Upper lobe of right lung (tissue), 1 donor: Measurements from ENCODE around the gene MMGT1. TPM values are rescaled to one million over a fixed set of nuclear protein-coding genes. Genes with fewer than 3 reads are reported as not detected.
"Not testable (repeated sequence)": the region's sequence is repeated elsewhere in the genome, so short reads cannot be mapped to it uniquely, and the experiment has no call there.

Experiments used
- ATAC-seq: fragments of 200-7000 bp; cut with Tn5 transposase; one replicate; pipeline ENCODE4 v1.9.1; 2020; ENCODE audit warnings: mild to moderate bottlenecking, moderate library complexity
- DNase-seq: peaks from one replicate; pipeline ENCODE4 v3.0.0-alpha.2; 2020
- H3K27ac ChIP-seq: fragments of 200-600 bp; one replicate; pipeline ENCODE4 v1.8.0; 2022
- H3K27me3 ChIP-seq: fragments of 200-600 bp; one replicate; pipeline ENCODE4 v1.8.0; 2022; ENCODE audit warnings: mild to moderate bottlenecking
- H3K36me3 ChIP-seq: fragments of 200-600 bp; one replicate; pipeline ENCODE4 v1.8.0; 2022
- H3K4me1 ChIP-seq: fragments of 200-600 bp; one replicate; pipeline ENCODE4 v1.8.0; 2022
- H3K4me3 ChIP-seq: fragments of 200-600 bp; one replicate; pipeline ENCODE4 v1.8.0; 2022; ENCODE audit warnings: mild to moderate bottlenecking
- H3K9me3 ChIP-seq: fragments of 200-600 bp; one replicate; pipeline ENCODE4 v1.8.0; 2022
- intact Hi-C: fragments of 100-400 bp; cut with DNase I; formaldehyde crosslinking; loops from one replicate; pipeline ENCODE4 v1.11.0; 2022
- total RNA-seq: library from RNA; stranded (reverse); fragmentation: NEBNext Ultra II Directional; extraction: Animal tissue kit (Norgen Biotek cat#: 25700); gene quantifications from one replicate; pipeline ENCODE4 v1.2.1, GENCODE V29; 2021
- TF ChIP-seq, protein P1 (sequence below): fragments of 200-600 bp; IDR thresholded peaks from one replicate; pipeline ENCODE4 v1.8.0; 2022; ENCODE audit warnings: antibody characterized with exemption
- donor health status: DM: no; HTN: yes; CAD: no; lungs with severe emphysema.

Gene MMGT1
- total RNA-seq, 1 donor from 2014 or later: 30.2 TPM

DNA sequence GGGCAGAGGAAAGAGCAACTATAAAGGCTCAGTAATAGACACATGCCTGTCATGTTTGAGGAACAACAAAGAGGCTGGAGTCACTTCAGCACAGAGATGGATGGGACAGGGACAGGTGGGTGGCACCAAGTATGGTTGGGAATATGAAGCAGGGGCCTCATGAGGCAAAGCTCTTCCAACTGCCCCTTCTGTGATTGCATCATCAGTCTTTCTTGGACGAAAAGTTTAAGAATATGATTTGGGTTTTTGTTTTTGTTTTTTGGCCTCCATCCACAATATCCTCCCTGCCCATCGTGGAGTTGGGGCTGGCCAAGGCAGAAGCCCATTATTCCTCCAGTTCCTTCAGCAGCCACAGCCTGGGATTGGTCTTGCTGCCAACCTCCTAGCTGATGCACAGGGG is 45.9 kb downstream of the MMGT1 start:
- Histone ChIP-seq H3K36me3 (no peaks in the 10 kb centered on the region), H3K27ac (no peak overlapping the region), H3K4me3 (no peak overlapping the region), H3K4me1 (no peaks in the 10 kb centered on the region), H3K9me3 (no peaks in the 10 kb centered on the region), H3K27me3 (no peaks in the 10 kb centered on the region)
- TF ChIP-seq, protein P1, sequence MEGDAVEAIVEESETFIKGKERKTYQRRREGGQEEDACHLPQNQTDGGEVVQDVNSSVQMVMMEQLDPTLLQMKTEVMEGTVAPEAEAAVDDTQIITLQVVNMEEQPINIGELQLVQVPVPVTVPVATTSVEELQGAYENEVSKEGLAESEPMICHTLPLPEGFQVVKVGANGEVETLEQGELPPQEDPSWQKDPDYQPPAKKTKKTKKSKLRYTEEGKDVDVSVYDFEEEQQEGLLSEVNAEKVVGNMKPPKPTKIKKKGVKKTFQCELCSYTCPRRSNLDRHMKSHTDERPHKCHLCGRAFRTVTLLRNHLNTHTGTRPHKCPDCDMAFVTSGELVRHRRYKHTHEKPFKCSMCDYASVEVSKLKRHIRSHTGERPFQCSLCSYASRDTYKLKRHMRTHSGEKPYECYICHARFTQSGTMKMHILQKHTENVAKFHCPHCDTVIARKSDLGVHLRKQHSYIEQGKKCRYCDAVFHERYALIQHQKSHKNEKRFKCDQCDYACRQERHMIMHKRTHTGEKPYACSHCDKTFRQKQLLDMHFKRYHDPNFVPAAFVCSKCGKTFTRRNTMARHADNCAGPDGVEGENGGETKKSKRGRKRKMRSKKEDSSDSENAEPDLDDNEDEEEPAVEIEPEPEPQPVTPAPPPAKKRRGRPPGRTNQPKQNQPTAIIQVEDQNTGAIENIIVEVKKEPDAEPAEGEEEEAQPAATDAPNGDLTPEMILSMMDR: no peak
- ATAC-seq (no peak), DNase-seq (no peak)
- intact Hi-C loops: no loop called here

DNA sequence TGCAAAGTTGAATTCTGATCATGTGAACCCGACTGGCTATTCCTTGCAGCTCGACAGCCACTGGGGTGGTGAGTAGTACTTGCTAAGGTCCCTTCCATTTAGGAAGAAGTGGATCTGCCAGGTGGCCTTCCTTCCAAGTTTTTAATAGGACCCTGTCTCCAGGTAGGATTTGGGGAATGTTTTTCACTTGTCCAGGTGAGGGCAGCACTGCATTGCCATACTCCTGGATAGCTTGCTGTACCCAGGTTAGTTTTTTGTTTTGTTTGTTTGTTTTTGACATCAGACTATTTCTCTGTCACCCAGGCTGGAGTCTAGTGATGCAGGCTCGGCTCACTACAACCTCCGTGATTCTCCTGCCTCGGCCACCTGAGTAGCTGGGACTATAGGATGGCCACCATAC is 50.4 kb downstream of the MMGT1 start:
- no peaks in the 10 kb centered on the region for H3K27me3 ChIP-seq
- no peaks in the 10 kb centered on the region for H3K36me3 ChIP-seq
- intact Hi-C loops: no loop called here
- H3K9me3 ChIP-seq: no peaks in the 10 kb centered on the region
- H3K4me3 ChIP-seq: no peak overlapping the region
- DNase-seq (no peak), ATAC-seq (no peak)
- no peak overlapping the region for H3K27ac ChIP-seq
- TF ChIP-seq, protein P1: no peak
- no peaks in the 10 kb centered on the region for H3K4me1 ChIP-seq

DNA sequence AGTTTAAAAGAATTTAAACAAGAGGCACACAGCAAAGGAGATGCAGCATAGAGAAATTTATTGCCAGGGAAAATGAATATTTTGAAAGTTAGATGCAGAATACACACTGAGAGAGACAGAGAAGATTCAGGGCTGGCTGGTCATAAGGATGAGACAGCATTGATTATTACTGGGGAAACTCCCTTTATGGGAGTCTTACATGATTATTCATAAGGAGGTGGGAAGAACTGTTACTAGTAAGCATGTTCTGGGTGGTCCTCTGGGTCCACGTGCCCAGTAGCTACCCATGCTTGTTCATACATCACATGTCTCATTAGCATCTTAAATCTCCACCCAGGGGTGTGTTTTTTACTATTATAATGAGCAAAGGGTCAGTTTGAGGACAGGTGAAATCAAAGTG is 53.3 kb downstream of the MMGT1 start:
- not testable (repeated sequence) for H3K4me3 ChIP-seq

DNA sequence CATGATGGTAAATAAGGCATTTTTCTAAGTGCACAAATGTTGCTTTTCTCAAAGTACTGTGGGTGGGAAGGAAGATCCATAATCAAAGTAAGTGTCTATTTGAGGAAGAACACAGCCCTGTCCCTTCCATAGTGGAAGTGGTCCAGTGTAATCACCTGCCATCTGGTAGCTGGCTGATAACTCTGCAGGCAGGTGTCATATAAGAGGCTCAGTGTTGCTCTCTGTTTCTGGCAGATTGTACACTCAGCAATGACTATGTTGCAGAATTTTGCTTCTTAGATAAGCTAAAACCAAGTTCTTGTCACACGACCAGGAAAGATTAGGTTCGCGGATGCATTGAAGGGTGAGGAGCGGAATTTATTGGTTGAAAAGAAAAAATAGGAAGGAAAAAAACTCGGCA is 59.4 kb downstream of the MMGT1 start:
- H3K27me3 ChIP-seq: no peaks in the 10 kb centered on the region
- intact Hi-C loops: no loop called here
- ATAC-seq: no peak

More for the DNA sequence above, 53.3 kb downstream of the MMGT1 start:
- H3K27me3 ChIP-seq, H3K27ac ChIP-seq, H3K4me1 ChIP-seq, H3K9me3 ChIP-seq, intact Hi-C loops, ATAC-seq, DNase-seq, H3K36me3 ChIP-seq: not testable (repeated sequence)

More for the DNA sequence above, 59.4 kb downstream of the MMGT1 start:
- H3K9me3 ChIP-seq: no peaks in the 10 kb centered on the region
- H3K36me3 ChIP-seq: no peaks in the 10 kb centered on the region
- TF ChIP-seq, protein P1: no peak
- H3K27ac ChIP-seq: no peak overlapping the region
- no peak for DNase-seq
- no peaks in the 10 kb centered on the region for H3K4me1 ChIP-seq
- H3K4me3 ChIP-seq: no peak overlapping the region

Other genes starting within 250 kb of the MMGT1 start
- gene CT45A3, start 205.8 kb downstream of the MMGT1 start, total RNA-seq: 0.58 TPM
- gene CT45A5, start 188.5 kb downstream of the MMGT1 start, total RNA-seq: 1.2 TPM
- not detected for gene CT45A6, start 171.2 kb downstream of the MMGT1 start, total RNA-seq
- gene CT45A2, start 154.0 kb downstream of the MMGT1 start, total RNA-seq: not detected
- gene CT45A7, start 136.7 kb downstream of the MMGT1 start, total RNA-seq: not detected
- gene CT45A8, start 119.5 kb downstream of the MMGT1 start, total RNA-seq: not detected
- gene CT45A9, start 102.2 kb downstream of the MMGT1 start, total RNA-seq: not detected
- gene CT45A10, start 80.5 kb downstream of the MMGT1 start, total RNA-seq: not detected
- gene SAGE1, start 80.3 kb downstream of the MMGT1 start, total RNA-seq: not detected
- gene SLC9A6, start 11.4 kb upstream of the MMGT1 start, total RNA-seq: 13.2 TPM
- gene FHL1, start 173.5 kb upstream of the MMGT1 start, total RNA-seq: 328 TPM